GM13976 (cell line): ENCODE measurements around the gene SRPK3.
"Not testable (repeated sequence)": the region's sequence is repeated elsewhere in the genome, so short reads cannot be mapped to it uniquely, and the experiment has no call there.

Experiments
- DNase-seq: peaks from one replicate; pipeline ENCODE4 v3.0.0; 2012; ENCODE audit warnings: low spot score
- CTCF ChIP-seq: IDR thresholded peaks from 2 replicates; pipeline ENCODE4 v1.5.1; 2012; ENCODE audit warnings: borderline replicate concordance, mild to moderate bottlenecking; ENCODE audit not compliant: insufficient read depth; ENCODE audit errors: extremely low read depth, missing control alignments, control extremely low read depth
- in situ Hi-C: fragments of 300-500 bp; cut with MboI; formaldehyde crosslinking; loops from one replicate; pipeline ENCODE4 v1.12.0; 2022; ENCODE audit warnings: low sequenced_read_pairs, mixed read lengths, inconsistent platforms; ENCODE audit not compliant: unreplicated experiment

Gene SRPK3

DNA sequence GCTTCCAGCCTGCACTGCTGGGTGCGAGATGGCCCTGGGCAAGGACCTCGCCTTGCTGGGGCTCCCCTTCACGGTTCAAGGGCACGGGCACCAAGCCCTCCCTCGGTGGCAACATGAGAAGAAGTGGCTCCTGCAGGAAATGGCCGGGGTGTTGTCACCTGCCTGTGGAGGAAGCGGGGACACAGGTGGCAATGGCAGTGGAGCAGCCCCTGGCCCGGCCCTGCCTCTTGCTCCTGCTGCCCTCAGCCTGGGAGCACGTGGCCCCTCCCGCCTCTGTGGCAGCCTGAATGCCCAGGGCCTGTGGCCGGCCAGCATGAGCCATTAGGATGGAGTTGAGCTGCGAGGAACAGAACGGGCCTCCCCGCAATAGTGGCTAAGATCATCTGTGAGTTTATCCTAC is 39.4 kb upstream of the SRPK3 start:
- TF ChIP-seq CTCF: no peak
- DNase-seq: no peak
- in situ Hi-C loops: no loop called here

GRCh38 chrX:153742111-153742510 is 38.7 kb upstream of the SRPK3 start:
- in situ Hi-C loops, DNase-seq: not testable (repeated sequence)

- DNase-seq, in situ Hi-C loops: not testable (repeated sequence)
Observed at GRCh38 chrX:153742796-153743467, 37.9 kb upstream of the SRPK3 start.

- DNase-seq, in situ Hi-C loops: not testable (repeated sequence)
Observed at GRCh38 chrX:153743468-153744209, 37.2 kb upstream of the SRPK3 start.

GRCh38 chrX:153744210-153745066 is 36.4 kb upstream of the SRPK3 start:
- in situ Hi-C loops: no loop called here
- TF ChIP-seq CTCF: no peak
- DNase-seq: no peak

GRCh38 chrX:153745067-153745433 is 35.8 kb upstream of the SRPK3 start:
- DNase-seq, in situ Hi-C loops: not testable (repeated sequence)

DNA sequence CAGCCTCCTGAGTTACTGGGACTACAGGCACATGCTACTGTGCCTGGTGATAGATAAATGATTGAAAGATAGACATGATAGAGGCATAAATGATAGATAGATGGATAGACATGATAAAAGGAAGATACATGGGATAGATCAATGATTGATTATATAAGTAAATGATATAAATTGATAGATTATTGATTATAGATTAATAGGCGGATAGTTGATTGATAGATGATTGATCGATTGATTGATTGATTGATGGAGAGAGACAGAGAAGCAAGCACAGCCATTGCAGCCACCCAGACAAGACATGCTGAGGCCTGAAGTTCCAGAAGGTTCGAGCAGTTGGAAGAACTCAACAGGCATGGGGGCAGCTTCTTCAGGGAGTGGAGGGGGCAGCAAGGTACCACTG is 34.5 kb upstream of the SRPK3 start:
- in situ Hi-C loops: no loop called here

DNA sequence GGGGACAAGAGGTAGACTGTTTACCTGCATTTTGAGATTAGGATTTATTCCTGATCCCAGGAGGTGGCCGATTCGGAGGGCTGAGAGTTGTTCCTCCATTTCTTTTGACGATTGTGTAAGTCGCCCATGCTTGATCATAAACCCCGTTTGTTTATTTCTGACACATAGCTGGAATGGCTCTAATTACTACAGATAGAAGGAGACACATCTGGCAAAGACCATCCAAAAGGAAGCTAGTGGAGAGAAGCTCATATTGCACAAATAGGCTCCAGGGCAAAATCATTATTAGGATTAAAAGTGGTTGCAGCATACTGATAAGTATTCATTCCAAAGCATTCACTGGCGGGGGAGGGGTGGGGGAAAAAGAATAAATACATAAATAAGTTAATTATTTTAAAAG is 33.9 kb upstream of the SRPK3 start:
- in situ Hi-C loops, DNase-seq: not testable (repeated sequence)

More for the DNA sequence above, 34.5 kb upstream of the SRPK3 start:
- DNase-seq: no peak
- no peak for TF ChIP-seq CTCF

DNA sequence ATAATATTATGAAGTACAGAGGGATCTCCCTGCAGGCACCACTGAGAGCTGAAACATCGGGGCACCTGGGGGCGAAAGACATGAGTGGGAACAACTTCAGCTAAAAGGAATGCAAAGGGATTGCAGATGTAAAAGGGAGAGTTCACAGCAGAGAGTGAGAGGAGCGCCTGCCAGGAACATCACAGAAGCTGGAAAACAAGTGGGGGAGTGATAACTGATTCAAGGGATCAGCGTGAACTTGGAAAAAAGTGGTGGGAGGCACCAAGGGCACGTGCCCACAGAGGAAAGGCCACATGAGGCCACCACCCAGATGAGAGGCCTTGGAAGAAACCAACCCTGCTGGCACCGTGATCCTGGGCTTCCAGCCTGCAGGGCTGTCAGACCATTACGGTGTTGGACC is 31.8 kb upstream of the SRPK3 start:
- in situ Hi-C loops, DNase-seq: not testable (repeated sequence)

DNA sequence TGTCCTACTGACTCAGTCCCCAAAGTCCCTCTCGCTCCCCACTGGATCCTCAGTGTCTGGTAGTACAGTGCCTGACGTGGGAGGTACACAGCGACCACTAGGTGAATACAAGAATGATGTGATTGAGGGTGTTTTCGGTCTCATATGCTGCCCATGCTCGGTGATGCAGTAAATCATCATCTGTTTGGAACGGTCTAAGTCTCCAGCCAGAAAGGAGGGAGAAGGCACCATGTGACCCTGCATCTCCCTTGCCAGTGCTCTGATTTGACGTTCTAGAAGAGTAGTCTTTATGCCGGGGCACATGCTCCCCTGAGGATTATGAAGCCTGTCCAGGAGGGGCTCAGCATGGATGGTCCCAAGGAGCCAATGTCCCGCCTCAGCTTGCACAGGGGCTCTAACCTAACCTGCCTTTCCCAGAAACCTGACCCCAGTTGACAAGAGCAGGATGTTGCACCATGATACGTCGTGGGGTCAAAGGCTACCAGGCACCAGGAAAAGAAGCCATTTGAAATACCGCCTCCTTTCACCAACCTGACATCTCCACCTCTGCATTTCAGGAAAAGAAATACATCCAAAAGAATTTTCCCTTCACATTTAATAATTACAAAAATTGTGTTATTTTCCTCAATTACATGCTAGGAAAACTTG is 30.6 kb upstream of the SRPK3 start:
- no peak for DNase-seq
- no peak for TF ChIP-seq CTCF
- in situ Hi-C loops: no loop called here
